Glutamatergic neuron (in vitro differentiated cells): Measurements from ENCODE around the gene PA2G4. TPM values are rescaled to one million over a fixed set of nuclear protein-coding genes. Genes with fewer than 3 reads are reported as not detected.

Experiments used
- DNase-seq: peaks from one replicate; pipeline ENCODE4 v3.0.0; 2022
- H3K27ac Mint-ChIP-seq: one replicate; pipeline ENCODE4 v1.8.0; 2020; ENCODE audit warnings: mild to moderate bottlenecking, mixed read lengths, inconsistent platforms; ENCODE audit not compliant: unreplicated experiment
- H3K27me3 Mint-ChIP-seq: one replicate; pipeline ENCODE4 v1.8.0; 2020; ENCODE audit warnings: mild to moderate bottlenecking, moderate library complexity, mixed read lengths, inconsistent platforms; ENCODE audit not compliant: unreplicated experiment
- H3K36me3 Mint-ChIP-seq: one replicate; pipeline ENCODE4 v1.8.0; 2020; ENCODE audit warnings: mild to moderate bottlenecking, mixed read lengths, inconsistent platforms; ENCODE audit not compliant: unreplicated experiment
- H3K4me1 Mint-ChIP-seq: one replicate; pipeline ENCODE4 v1.8.0; 2020; ENCODE audit warnings: mild to moderate bottlenecking, low read depth, mixed read lengths, inconsistent platforms; ENCODE audit not compliant: unreplicated experiment
- H3K4me3 Mint-ChIP-seq: one replicate; pipeline ENCODE4 v1.8.0; 2020; ENCODE audit warnings: mild to moderate bottlenecking, mixed read lengths, inconsistent platforms; ENCODE audit not compliant: unreplicated experiment
- H3K9me3 Mint-ChIP-seq: one replicate; pipeline ENCODE4 v1.8.0; 2020; ENCODE audit warnings: mild to moderate bottlenecking, moderate library complexity, mixed read lengths, inconsistent platforms; ENCODE audit not compliant: unreplicated experiment
- CTCF ChIP-seq: fragments of 200-600 bp; sonication (generic); IDR thresholded peaks from one replicate; pipeline ENCODE4 v1.5.0; 2021; ENCODE audit not compliant: partially characterized antibody, unreplicated experiment
- total RNA-seq: library from RNA; stranded (reverse); fragmentation: NEBNext Ultra II Directional; extraction: Animal tissue kit (Norgen Biotek cat#: 25700); gene quantifications from one replicate; pipeline ENCODE4 v1.2.1, GENCODE V29; 2021; ENCODE audit not compliant: unreplicated experiment

Gene PA2G4
- total RNA-seq, 1 donor from 2014 or later = 86.5 TPM

GRCh38 chr12:56143870-56144269 lies 39.5 kb downstream of the PA2G4 start:
- no peak overlapping the region for H3K27ac Mint-ChIP-seq
- H3K36me3 Mint-ChIP-seq = peaks cover 16% of the 10 kb centered on the region
- peaks cover 4% of the 10 kb centered on the region for H3K27me3 Mint-ChIP-seq
- H3K4me1 Mint-ChIP-seq = no peaks in the 10 kb centered on the region
- no peak overlapping the region for H3K4me3 Mint-ChIP-seq
- TF ChIP-seq CTCF = no peak
- peaks cover 5% of the 10 kb centered on the region for H3K9me3 Mint-ChIP-seq
- no peak for DNase-seq

- DNase-seq = no peak
- Mint-ChIP-seq H3K36me3 (peaks cover 16% of the 10 kb centered on the region), H3K27ac (no peak overlapping the region), H3K27me3 (peaks cover 4% of the 10 kb centered on the region), H3K9me3 (peaks cover 4% of the 10 kb centered on the region), H3K4me1 (no peaks in the 10 kb centered on the region), H3K4me3 (no peak overlapping the region)
- TF ChIP-seq CTCF = no peak
Observed at GRCh38 chr12:56145217-56145616, 40.9 kb downstream of the PA2G4 start.

- TF ChIP-seq CTCF = no peak
- H3K27me3 Mint-ChIP-seq = no peaks in the 10 kb centered on the region
- H3K36me3 Mint-ChIP-seq = peaks cover 6% of the 10 kb centered on the region
- peaks cover 4% of the 10 kb centered on the region for H3K9me3 Mint-ChIP-seq
- H3K4me3 Mint-ChIP-seq = no peak overlapping the region
- DNase-seq = no peak
- peaks cover 5% of the 10 kb centered on the region for H3K4me1 Mint-ChIP-seq
- H3K27ac Mint-ChIP-seq = no peak overlapping the region
Observed at GRCh38 chr12:56146492-56147460, 42.4 kb downstream of the PA2G4 start.

- Mint-ChIP-seq H3K36me3 (no peaks in the 10 kb centered on the region), H3K4me3 (peak overlapping the region; percentile 89), H3K9me3 (no peaks in the 10 kb centered on the region), H3K27me3 (peaks cover 5% of the 10 kb centered on the region), H3K27ac (no peak overlapping the region), H3K4me1 (peaks cover 9% of the 10 kb centered on the region)
- TF ChIP-seq CTCF = no peak
- DNase-seq = no peak
Observed at GRCh38 chr12:56150563-56150962, 46.2 kb downstream of the PA2G4 start.

GRCh38 chr12:56151672-56152131 lies 47.3 kb downstream of the PA2G4 start:
- Mint-ChIP-seq H3K4me3 (peak overlapping the region; percentile 89), H3K4me1 (peaks cover 9% of the 10 kb centered on the region), H3K27me3 (peaks cover 6% of the 10 kb centered on the region), H3K36me3 (no peaks in the 10 kb centered on the region), H3K9me3 (no peaks in the 10 kb centered on the region), H3K27ac (peak overlapping the region; percentile 93)
- TF ChIP-seq CTCF = peak; percentile 65
- DNase-seq = peak; percentile 62
